Transverse colon (tissue), 4 donors: ENCODE results near the gene RUVBL2. TPM values are rescaled to one million over a fixed set of nuclear protein-coding genes. Genes with fewer than 3 reads are reported as not detected.
A peak's percentile ranks its signal among the peaks of the same experiment; 100 is the strongest.

Experiments used
- DNase-seq: peaks from one replicate; pipeline ENCODE4 v3.0.0-alpha.2; 2019
- H3K27ac ChIP-seq, 4 donors: fragments of 200-600 bp; sonication (generic); 2 replicates each; pipeline ENCODE4 v1.5.1; 2016 to 2018; ENCODE audit warnings: inconsistent platforms in 4 of 4
- H3K27me3 ChIP-seq: fragments of 200-600 bp; sonication (generic); 2 replicates; pipeline ENCODE4 v1.5.1; 2017; ENCODE audit warnings: inconsistent platforms
- H3K36me3 ChIP-seq, 4 donors: fragments of 200-600 bp; sonication (generic); 2 replicates each; pipeline ENCODE4 v1.5.1; 2017 to 2019; ENCODE audit warnings: inconsistent platforms in 4 of 4
- H3K4me1 ChIP-seq, 4 donors: fragments of 200-600 bp; sonication (generic); 2 replicates each; pipeline ENCODE4 v1.5.1; 2017 to 2020; ENCODE audit warnings: inconsistent platforms in 4 of 4
- H3K4me3 ChIP-seq, 4 donors: fragments of 200-600 bp; sonication (generic); 1 replicate in 1 of 4; 2 replicates in 3 of 4; pipeline versions ENCODE4 v1.5.1 to v1.6.1; 2017 to 2019; ENCODE audit warnings: inconsistent platforms in 4 of 4
- H3K9me3 ChIP-seq, 2 donors: fragments of 200-600 bp; sonication (generic); 2 replicates each; pipeline ENCODE4 v1.5.1; 2017 to 2019; ENCODE audit warnings: inconsistent platforms in 2 of 2
- EP300 ChIP-seq: sonication (generic); formaldehyde crosslinking; IDR thresholded peaks from one replicate; pipeline ENCODE4 v1.6.1; 2017; ENCODE audit warnings: antibody characterized with exemption, low read depth
- POLR2A ChIP-seq: fragments of 450-650 bp; IDR thresholded peaks from one replicate; pipeline ENCODE4 v1.6.1; 2016; ENCODE audit warnings: antibody characterized with exemption, mild to moderate bottlenecking, moderate library complexity
- POLR2AphosphoS5 ChIP-seq, 3 donors: sonication (generic); formaldehyde crosslinking; IDR thresholded peaks; one replicate each; pipeline ENCODE4 v1.6.1; 2016; ENCODE audit warnings: antibody characterized with exemption in 3 of 3
- WGBS, 2 donors: methylation state at CpG; one replicate each; pipeline ENCODE4 v1.1.5; 2018; ENCODE audit warnings: low coverage in 1 of 2; 5-methylcytosine and 5-hydroxymethylcytosine counted together
- in situ Hi-C, 4 donors: fragments of 200-750 bp; cut with MboI; loops; one replicate each; pipeline versions ENCODE4 v1.15.0 to v1.15.1; 2017; ENCODE audit warnings: low sequenced_read_pairs in 3 of 4, low pct_ligation_motif_present in 1 of 4, low pct_unique_long_range_greater_than_20kb in 1 of 4
- intact Hi-C: fragments of 100-400 bp; cut with DNase I; formaldehyde crosslinking; loops from one replicate; pipeline ENCODE4 v1.15.1; 2023; ENCODE audit warnings: low total_unique reads
- total RNA-seq, 4 donors: library from RNA; depleted of rRNA; stranded (reverse); fragments of >200 nt; gene quantifications; one replicate each; pipeline ENCODE4 v1.1.0, GENCODE V29; 2016
- TF ChIP-seq, protein P1 (sequence below), 5 experiments: fragments of 200-600 bp in 3 of 5; fragments of 450-650 bp in 2 of 5; sonication (generic) in 3 of 5; IDR thresholded peaks; 1 replicate in 2 of 5; 2 replicates in 3 of 5; pipeline ENCODE4 v1.5.1; 2016 to 2017; ENCODE audit warnings: antibody characterized with exemption in 5 of 5, inconsistent platforms in 3 of 5, mild to moderate bottlenecking in 2 of 5, moderate library complexity in 1 of 5

Gene RUVBL2
- total RNA-seq, result 10 to 100 TPM; 48.6 to 66.9 (median 59.4) TPM

DNA sequence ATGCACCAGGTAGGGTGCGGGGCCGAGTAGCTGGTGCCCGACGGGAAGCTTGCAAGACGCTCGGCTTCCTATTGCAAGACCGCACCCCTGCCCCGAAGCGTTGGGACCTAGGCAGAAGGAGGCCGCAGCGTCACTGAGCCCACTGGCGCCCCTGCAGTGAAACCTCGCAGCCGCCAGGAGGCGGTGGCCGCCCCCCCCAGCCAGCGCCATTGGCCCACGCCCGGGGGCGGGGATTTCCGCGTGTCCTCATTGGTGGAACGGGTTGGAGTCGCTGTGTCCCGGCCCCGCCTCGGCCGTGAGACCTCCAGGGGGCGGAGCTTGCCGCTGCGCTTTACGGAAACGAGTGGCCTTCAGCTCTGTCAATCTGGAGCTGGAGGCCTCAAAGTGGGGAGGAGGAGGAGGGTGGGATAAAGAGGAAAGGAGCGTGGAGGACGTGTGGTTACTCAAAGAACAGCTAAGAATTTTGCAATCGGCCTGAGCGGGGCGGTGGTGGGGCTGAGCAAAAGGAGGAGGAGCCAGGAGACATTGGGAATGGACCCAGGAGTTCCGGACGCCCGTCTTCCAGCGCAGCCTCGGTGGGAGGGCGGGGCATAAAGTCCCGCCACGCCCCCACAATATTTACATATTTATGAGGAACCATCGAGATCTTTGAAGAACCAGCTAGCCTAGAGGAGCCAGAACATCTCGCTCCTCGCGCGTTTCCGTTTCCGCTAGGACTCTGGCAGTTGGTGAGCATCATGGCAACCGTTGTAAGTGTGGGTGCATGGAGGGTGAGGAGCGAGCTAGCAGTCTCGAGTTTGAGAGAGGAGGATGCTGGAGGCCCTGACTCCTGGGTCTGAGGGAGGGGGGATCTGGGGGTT, at the start of gene RUVBL2, which contains the start of gene GYS1:
Gene RUVBL2, plus strand, starts transcription at position 713 of the 860 bp plus-strand sequence. Its CDS starts 25 bp downstream, at position 738.
Gene GYS1, minus strand, starts transcription at position 135 of the 860 bp plus-strand sequence. CDS start 197 bp downstream, outside the sequence.
- H3K4me1 ChIP-seq, result peaks cover 16 to 36% (median 29%) of the 10 kb centered on the region in 4 donors
- WGBS, 2 donors, result 0% methylated on average over 10 to 56 of the region's 56 CpGs
- DNase-seq, result peak; percentile 99
- H3K36me3 ChIP-seq, result peaks cover 0 to 2% (median 0%) of the 10 kb centered on the region in 4 donors
- TF ChIP-seq POLR2A, result peak; percentile 92
- TF ChIP-seq EP300, result no peak
- TF ChIP-seq, protein P1, sequence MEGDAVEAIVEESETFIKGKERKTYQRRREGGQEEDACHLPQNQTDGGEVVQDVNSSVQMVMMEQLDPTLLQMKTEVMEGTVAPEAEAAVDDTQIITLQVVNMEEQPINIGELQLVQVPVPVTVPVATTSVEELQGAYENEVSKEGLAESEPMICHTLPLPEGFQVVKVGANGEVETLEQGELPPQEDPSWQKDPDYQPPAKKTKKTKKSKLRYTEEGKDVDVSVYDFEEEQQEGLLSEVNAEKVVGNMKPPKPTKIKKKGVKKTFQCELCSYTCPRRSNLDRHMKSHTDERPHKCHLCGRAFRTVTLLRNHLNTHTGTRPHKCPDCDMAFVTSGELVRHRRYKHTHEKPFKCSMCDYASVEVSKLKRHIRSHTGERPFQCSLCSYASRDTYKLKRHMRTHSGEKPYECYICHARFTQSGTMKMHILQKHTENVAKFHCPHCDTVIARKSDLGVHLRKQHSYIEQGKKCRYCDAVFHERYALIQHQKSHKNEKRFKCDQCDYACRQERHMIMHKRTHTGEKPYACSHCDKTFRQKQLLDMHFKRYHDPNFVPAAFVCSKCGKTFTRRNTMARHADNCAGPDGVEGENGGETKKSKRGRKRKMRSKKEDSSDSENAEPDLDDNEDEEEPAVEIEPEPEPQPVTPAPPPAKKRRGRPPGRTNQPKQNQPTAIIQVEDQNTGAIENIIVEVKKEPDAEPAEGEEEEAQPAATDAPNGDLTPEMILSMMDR (IDR thresholded peaks at IDR 0.05), result peak; percentile 97 to 100 (median 99)
- peak; percentile 96 to 98 (median 98) for TF ChIP-seq POLR2AphosphoS5 (IDR thresholded peaks at IDR 0.05)
- intact Hi-C loops (loop anchor here (2.0 kb wide), 1 partner anchor 203 kb away; no protein-coding TSS in a partner anchor), in situ Hi-C loops (no loop called here)
- H3K27me3 ChIP-seq, result no peaks in the 10 kb centered on the region
- H3K9me3 ChIP-seq, result no peaks in the 10 kb centered on the region
- H3K4me3 ChIP-seq, result peak within 1 kb of the TSS; percentile 47 to 87 (median 54)
- H3K27ac ChIP-seq, result peak within 1 kb of the TSS; percentile 89 to 96 (median 94)

DNA sequence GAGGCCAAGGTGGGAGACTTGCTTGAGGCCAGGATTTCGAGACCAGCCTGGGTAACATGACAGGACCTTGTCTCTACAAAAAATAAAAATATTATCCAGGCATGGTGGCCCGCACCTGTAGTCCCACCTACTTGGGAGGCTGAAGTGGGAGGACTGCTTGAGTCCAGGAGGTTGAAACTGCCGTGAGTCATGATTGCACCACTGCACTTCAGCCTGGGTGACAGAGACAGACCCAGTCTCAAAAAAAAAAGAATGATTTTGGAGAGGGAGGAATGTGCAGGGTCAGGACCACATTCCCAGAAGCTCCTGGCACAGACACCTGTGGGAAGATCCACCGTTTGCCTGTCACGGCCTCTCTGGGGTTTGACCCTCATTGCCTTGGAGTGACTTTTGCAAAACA, 48.3 kb upstream of the RUVBL2 start:
- in situ Hi-C loops, result no loop called here
- 93 to 95% methylated on average over 2 to 5 of the region's 5 CpGs for WGBS, 2 donors
- no peak overlapping the region for H3K4me3 ChIP-seq
- H3K27me3 ChIP-seq, result no peaks in the 10 kb centered on the region
- H3K36me3 ChIP-seq, result no peaks in the 10 kb centered on the region
- no peak for DNase-seq
- no peaks in the 10 kb centered on the region for H3K9me3 ChIP-seq
- intact Hi-C loops, result no loop called here
- no peak overlapping the region for H3K27ac ChIP-seq
- TF ChIP-seq EP300 (no peak), POLR2A (no peak), POLR2AphosphoS5 (IDR thresholded peaks at IDR 0.05) (no peak)
- TF ChIP-seq, protein P1 (IDR thresholded peaks at IDR 0.05), result no peak
- H3K4me1 ChIP-seq, result no peaks in the 10 kb centered on the region

DNA sequence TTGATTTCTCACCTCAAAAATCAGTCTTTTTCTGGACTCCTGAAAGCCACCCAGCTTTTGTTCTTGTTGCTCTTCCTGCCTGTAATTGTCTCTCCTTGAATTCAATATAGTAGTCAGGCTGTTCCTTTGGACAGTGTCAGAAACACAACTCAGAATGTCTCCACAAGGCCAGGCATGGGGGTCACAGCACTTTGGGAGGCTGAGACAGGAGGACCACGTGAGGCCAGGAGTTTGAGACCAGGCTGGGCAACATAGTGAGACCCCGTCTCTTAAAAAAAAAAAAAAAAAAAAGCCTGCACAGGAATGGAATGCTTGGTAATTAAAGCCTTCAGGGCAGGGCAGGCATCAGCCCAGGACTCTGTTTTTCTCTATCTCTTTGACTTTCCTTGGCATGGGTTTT, 47.9 kb upstream of the RUVBL2 start:
- in situ Hi-C loops, result no loop called here
- TF ChIP-seq EP300 (no peak), POLR2A (no peak), POLR2AphosphoS5 (IDR thresholded peaks at IDR 0.05) (no peak)
- TF ChIP-seq, protein P1 (IDR thresholded peaks at IDR 0.05), result no peak
- no peaks in the 10 kb centered on the region for H3K4me1 ChIP-seq

DNA sequence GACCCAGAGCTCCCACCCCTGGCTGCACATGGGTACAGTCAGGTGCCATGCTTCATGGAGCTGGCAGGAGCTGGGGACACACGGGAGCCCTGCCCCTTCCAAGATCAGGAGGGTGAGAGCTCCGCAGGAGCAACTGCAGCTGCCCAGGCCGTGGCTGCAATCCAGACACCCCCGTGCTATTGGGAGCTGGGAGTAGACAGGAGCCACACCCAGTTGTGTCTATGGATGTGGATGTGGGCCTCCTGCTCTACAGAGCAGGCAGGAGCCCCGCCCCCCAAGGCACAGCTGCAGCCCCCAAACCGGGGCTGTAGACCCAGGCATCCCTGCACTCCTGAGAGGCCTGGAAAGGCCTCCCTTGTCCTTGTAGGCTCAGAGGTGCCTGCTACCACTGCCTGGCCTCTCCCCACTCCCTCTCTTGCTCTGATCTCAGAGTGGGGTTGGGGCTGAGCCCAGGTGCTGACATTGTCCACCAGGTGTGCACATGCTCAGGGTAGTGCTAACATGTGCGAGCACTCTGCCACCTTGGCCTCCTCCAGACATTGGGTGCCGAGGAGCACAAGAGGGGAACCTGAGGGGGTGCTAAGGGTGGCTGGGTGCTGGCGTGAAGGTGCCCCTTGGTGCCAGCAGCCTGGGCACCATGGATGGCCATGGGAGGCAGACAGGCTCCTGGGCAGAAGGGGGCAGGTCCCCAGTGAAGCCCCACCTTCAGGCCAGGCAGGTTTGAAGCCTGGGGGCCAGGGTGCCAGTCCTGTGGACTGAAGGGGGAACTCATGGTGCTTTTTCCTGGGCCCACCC, 47.0 kb upstream of the RUVBL2 start:
- WGBS, 2 donors, result 60% methylated on average over 9 of the region's 9 CpGs; no CpG with 5 or more reads in 1 of the 2 donors

More for the DNA sequence above, 47.9 kb upstream of the RUVBL2 start:
- H3K36me3 ChIP-seq, result no peaks in the 10 kb centered on the region
- DNase-seq, result no peak
- intact Hi-C loops, result no loop called here
- H3K27ac ChIP-seq, result no peak overlapping the region
- H3K9me3 ChIP-seq, result no peaks in the 10 kb centered on the region
- 85% methylated on average over 2 of the region's 2 CpGs; no CpG with 5 or more reads in 1 of the 2 donors for WGBS, 2 donors
- no peak overlapping the region for H3K4me3 ChIP-seq
- H3K27me3 ChIP-seq, result no peaks in the 10 kb centered on the region

More for the DNA sequence above, 47.0 kb upstream of the RUVBL2 start:
- Histone ChIP-seq H3K9me3 (no peaks in the 10 kb centered on the region), H3K4me3 (no peak overlapping the region), H3K27me3 (no peaks in the 10 kb centered on the region), H3K4me1 (no peaks in the 10 kb centered on the region), H3K36me3 (no peaks in the 10 kb centered on the region), H3K27ac (no peak overlapping the region)
- no peak for TF ChIP-seq POLR2A
- TF ChIP-seq POLR2AphosphoS5 (IDR thresholded peaks at IDR 0.05), result no peak
- TF ChIP-seq, protein P1 (IDR thresholded peaks at IDR 0.05), result no peak
- no peak for TF ChIP-seq EP300
- in situ Hi-C loops (no loop called here), intact Hi-C loops (no loop called here)
- no peak for DNase-seq
